ENCODE results near the gene EFNA5. TPM values are rescaled to one million over a fixed set of nuclear protein-coding genes. Genes with fewer than 3 reads are reported as not detected.

Gene EFNA5
- total RNA-seq, 2 donors from 2014 or later, result 5.6 to 7.2 TPM

DNA sequence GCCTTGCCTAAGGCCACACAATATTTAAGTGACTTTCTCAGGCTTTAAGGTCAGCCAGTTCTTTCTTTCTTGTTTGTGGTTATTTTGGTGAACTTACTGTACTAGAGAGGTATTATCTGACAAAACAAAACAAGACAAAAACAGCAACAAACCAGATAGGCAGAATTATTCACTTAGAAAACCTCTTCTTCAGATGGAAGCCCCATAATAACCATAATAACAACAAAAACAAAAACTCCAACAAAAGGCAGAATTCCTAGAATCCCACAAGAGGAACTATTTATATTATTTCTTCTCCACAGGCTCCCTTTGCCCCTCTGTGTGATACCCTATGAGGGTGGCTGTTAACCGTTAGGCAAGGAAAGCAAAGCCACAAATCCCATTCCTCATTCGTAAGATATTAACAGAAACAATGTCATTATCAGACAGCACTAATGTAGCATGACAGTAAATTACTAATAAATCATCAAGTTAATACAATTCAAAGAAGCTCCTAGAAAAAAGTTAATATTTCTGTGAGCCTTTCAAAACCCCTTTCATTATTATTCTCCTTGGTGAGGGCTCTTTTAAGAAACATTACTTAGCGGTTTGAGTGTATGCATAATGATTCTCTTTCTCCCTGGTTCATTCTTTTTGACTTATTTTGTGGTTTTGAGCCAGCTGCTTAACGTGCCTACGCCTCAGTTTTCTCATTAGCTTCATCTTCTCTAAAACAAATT lies 274.9 kb downstream of the EFNA5 start:
- TF ChIP-seq, protein P1, sequence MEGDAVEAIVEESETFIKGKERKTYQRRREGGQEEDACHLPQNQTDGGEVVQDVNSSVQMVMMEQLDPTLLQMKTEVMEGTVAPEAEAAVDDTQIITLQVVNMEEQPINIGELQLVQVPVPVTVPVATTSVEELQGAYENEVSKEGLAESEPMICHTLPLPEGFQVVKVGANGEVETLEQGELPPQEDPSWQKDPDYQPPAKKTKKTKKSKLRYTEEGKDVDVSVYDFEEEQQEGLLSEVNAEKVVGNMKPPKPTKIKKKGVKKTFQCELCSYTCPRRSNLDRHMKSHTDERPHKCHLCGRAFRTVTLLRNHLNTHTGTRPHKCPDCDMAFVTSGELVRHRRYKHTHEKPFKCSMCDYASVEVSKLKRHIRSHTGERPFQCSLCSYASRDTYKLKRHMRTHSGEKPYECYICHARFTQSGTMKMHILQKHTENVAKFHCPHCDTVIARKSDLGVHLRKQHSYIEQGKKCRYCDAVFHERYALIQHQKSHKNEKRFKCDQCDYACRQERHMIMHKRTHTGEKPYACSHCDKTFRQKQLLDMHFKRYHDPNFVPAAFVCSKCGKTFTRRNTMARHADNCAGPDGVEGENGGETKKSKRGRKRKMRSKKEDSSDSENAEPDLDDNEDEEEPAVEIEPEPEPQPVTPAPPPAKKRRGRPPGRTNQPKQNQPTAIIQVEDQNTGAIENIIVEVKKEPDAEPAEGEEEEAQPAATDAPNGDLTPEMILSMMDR (IDR thresholded peaks at IDR 0.05), result no peak
- no peak for TF ChIP-seq POLR2AphosphoS5 (IDR thresholded peaks at IDR 0.05)
- TF ChIP-seq POLR2A (IDR thresholded peaks at IDR 0.05), result no peak
- H3K27me3 ChIP-seq (replicated peaks; ENCODE audit: insufficient read depth), result no peaks in the 10 kb centered on the region
- H3K27ac ChIP-seq, result no peak overlapping the region
- WGBS, result 93% methylated on average over 5 of the region's 5 CpGs
- no peaks in the 10 kb centered on the region for H3K9me3 ChIP-seq
- intact Hi-C loops (cut with DNase I), result no loop called here
- H3K4me3 ChIP-seq, result no peak overlapping the region
- no peak for DNase-seq (ENCODE audit: low spot score)
- H3K4me1 ChIP-seq (replicated peaks), result no peaks in the 10 kb centered on the region
- H3K36me3 ChIP-seq, result no peaks in the 10 kb centered on the region

DNA sequence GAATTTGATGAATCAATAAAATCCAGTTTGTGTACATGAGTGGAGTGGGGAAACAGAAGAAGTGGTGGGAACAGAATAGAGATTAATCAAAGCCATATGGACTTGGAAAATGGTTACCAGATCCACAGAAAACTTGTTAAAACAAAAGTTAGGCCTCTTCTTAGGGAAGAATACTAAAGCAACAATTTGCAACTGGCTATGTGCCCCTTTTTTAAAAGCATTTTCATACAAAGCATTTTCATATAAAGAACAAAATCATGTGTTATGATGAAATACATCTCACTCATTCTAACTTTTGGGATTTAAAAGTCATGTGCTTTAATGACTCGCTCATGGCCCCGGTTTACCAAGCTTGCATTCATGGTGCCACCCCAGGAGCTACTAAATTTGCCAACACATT lies 276.9 kb downstream of the EFNA5 start:
- Histone ChIP-seq H3K27me3 (replicated peaks; ENCODE audit: insufficient read depth) (no peaks in the 10 kb centered on the region), H3K4me1 (replicated peaks) (no peaks in the 10 kb centered on the region), H3K4me3 (no peak overlapping the region), H3K9me3 (no peaks in the 10 kb centered on the region), H3K27ac (no peak overlapping the region), H3K36me3 (no peaks in the 10 kb centered on the region)
- DNase-seq (ENCODE audit: low spot score), result no peak
- no peak for TF ChIP-seq POLR2AphosphoS5 (IDR thresholded peaks at IDR 0.05)
- TF ChIP-seq, protein P1 (IDR thresholded peaks at IDR 0.05), result no peak
- no peak for TF ChIP-seq POLR2A (IDR thresholded peaks at IDR 0.05)
- 92% methylated on average over 2 of the region's 2 CpGs for WGBS
- intact Hi-C loops (cut with DNase I), result no loop called here

DNA sequence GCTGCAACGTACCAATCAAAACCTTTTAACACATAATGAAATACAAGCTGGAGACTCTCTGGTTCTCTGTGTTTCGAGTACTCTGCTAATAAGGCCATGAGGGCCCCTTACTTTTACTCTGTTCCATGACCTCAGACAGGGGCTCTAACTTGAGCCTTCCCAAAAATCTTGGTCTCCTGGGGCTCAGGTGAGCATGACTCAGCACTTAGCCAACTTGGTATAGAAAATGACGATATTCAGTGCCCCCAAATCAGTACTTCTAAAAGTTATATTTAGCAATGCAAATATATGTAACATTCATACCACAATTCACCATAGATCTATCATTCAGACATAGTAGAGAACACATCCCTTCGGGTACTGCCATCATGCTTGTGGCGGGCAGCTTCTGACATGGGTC lies 278.9 kb downstream of the EFNA5 start:
- WGBS, result 99% methylated on average over 5 of the region's 5 CpGs
- Histone ChIP-seq H3K36me3 (no peaks in the 10 kb centered on the region), H3K9me3 (no peaks in the 10 kb centered on the region), H3K4me3 (no peak overlapping the region), H3K27ac (no peak overlapping the region), H3K4me1 (replicated peaks) (no peaks in the 10 kb centered on the region), H3K27me3 (replicated peaks; ENCODE audit: insufficient read depth) (no peaks in the 10 kb centered on the region)
- intact Hi-C loops (cut with DNase I), result no loop called here
- no peak for DNase-seq (ENCODE audit: low spot score)
- TF ChIP-seq POLR2AphosphoS5 (IDR thresholded peaks at IDR 0.05) (no peak), POLR2A (IDR thresholded peaks at IDR 0.05) (no peak)
- TF ChIP-seq, protein P1 (IDR thresholded peaks at IDR 0.05), result no peak

DNA sequence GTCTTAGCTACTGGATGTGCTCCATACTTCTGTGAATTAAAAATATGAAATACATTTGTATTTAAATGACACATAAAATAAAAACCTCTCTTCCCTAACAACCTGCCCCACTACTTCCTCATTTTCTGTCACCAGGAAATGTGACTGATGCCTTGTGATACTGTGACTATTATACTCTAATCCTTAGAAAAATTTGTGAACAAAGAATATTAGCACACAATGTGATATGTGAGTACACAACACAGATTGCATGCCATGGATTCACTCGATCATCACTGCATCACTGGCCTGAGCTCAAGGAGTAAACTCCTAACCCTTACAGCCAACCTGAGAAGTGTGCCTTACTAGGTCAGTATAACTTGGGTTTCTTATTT lies 281.0 kb downstream of the EFNA5 start:
- intact Hi-C loops (cut with DNase I), result no loop called here
- no peaks in the 10 kb centered on the region for H3K27me3 ChIP-seq (replicated peaks; ENCODE audit: insufficient read depth)
- H3K9me3 ChIP-seq, result no peaks in the 10 kb centered on the region
- H3K4me1 ChIP-seq (replicated peaks), result no peaks in the 10 kb centered on the region
- DNase-seq (ENCODE audit: low spot score), result no peak
- WGBS, result 91% methylated on average over 1 of the region's 1 CpG
- TF ChIP-seq POLR2A (IDR thresholded peaks at IDR 0.05) (no peak), POLR2AphosphoS5 (IDR thresholded peaks at IDR 0.05) (no peak)
- TF ChIP-seq, protein P1 (IDR thresholded peaks at IDR 0.05), result no peak
- no peak overlapping the region for H3K4me3 ChIP-seq
- no peak overlapping the region for H3K27ac ChIP-seq
- no peaks in the 10 kb centered on the region for H3K36me3 ChIP-seq

DNA sequence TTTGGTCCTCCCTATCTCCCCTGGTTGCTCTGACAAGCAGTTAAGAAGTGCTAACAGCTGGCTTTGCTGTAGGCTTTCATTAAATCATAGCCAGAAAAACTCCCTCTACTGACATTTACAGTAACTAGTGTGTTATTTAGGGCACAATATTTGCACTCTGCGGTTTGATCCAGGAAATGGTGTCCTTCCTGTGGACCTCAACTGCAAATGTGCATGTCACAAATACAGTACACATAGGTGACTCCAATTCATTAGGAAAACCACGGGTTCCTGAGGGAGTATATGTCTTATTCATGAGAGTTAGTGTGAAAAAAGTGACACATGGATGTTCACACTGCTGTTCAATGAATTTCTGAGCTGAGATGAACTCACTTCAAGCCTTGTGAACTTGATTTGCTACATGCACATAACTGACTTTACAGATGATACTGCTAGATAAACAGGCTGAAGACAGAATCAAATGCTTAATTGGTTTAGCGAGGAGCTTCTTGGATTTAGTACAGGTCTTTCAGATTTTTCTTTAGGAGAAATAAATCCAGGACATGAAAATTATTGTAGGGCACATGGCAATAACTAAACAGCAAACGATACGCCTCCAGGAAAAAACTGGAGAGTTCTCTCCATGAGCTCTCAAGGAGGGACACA lies 281.5 kb downstream of the EFNA5 start:
- H3K36me3 ChIP-seq, result no peaks in the 10 kb centered on the region
- H3K4me1 ChIP-seq (replicated peaks), result no peaks in the 10 kb centered on the region
- H3K4me3 ChIP-seq, result no peak overlapping the region
- no peak overlapping the region for H3K27ac ChIP-seq
- TF ChIP-seq POLR2A (IDR thresholded peaks at IDR 0.05) (no peak), POLR2AphosphoS5 (IDR thresholded peaks at IDR 0.05) (peak; percentile 16)
- TF ChIP-seq, protein P1 (IDR thresholded peaks at IDR 0.05), result no peak
- no peaks in the 10 kb centered on the region for H3K27me3 ChIP-seq (replicated peaks; ENCODE audit: insufficient read depth)
- WGBS, result 20% methylated on average over 5 of the region's 5 CpGs
- DNase-seq (ENCODE audit: low spot score), result no peak
- no peaks in the 10 kb centered on the region for H3K9me3 ChIP-seq
- intact Hi-C loops (cut with DNase I), result no loop called here

Data from prostate gland (tissue), 2 donors.